ENCODE data around the gene QPCT.
"Not testable (repeated sequence)": the region's sequence is repeated elsewhere in the genome, so short reads cannot be mapped to it uniquely, and the experiment has no call there.

The QPCT gene

DNA sequence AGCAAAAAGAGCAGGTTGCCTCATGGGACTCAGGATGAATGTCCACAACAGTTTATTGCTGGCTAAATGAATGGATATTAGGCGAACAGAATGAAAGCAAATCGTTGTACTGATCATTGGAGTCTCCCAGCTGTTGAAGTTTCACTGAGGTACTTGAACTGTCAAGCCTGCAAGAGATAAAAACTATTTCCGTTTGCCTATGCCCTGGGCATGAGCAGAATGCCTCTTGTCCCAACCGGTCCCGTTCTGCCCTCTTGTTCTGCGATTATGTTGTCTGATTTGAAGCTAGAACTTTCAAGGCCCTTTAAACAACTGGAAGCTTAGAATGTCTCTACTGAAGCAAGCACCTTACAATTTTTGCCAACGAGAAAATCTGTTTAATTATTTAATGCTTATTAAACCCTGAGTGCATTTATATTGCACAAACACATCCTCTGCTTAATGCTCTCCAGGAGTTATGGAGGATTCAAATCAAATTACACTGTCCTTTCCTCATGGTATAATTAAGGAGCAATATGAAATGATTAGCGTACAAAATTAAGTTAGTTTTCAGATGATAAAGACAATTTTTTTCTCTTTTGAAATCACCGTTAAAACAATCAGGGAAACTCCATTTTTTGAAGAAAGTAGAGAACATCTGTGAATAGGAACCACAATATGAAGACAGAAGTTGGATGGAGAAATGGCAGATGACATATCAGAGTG lies 17.7 kb downstream of the QPCT start:
- no peak for DNase-seq

DNA sequence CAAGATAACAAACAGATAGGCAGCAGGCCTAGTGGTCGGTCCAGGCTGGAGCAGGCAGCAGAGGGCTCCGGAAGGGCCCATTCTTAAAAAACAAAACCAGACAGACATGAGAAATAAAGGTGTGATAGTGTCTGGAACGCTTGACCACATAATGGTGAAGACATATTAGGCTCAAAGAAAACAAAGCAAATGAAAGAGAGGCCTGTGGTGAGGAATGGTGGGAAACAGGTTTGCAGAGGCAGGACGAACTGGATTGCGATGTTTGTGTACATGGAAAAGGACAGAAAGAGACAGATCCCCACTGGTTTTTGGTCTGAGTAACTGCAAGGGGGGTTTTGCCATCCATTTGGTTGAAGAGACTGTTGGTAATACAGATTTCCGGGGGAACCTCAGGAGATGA lies 19.9 kb downstream of the QPCT start:
- no peak for DNase-seq

DNA sequence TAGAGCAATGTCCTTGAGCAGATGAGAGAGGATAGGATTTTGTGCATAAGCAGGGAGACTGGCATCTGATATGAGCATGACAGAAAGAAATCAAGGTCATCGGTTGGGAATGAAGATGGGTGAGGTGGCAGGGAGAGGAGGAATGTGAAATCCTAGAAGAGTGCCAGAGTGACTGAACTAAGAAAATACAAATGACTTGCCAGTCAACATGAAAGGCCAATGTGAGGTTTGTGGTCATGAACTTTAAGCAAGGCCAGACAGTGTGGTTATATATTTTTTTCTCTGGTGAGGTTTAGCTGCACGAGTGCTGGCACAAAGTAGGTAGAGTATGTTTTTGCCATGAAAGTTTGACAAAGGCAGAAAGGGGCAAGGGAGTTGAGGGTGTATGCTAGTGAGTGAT lies 21.2 kb downstream of the QPCT start:
- no peak for DNase-seq

DNA sequence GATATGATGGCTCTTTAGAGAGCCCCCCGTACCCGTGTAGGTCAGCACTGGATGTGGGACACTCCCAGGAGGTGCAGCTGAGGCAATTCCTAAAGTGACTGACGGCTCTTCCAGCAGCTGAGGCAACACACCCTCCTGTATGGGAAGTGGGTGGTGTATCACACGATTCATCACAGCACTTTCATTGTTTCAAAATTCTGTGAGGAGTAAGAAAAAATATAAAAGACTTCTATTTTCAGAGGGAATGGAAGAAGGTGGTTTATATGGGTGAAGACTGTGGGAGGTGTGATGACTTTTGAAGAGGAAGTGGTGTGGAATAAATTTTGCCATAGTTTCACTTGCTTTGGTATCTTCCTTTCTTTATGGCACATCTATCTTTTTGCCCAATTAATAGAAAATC lies 22.3 kb downstream of the QPCT start:
- no peak for DNase-seq

DNA sequence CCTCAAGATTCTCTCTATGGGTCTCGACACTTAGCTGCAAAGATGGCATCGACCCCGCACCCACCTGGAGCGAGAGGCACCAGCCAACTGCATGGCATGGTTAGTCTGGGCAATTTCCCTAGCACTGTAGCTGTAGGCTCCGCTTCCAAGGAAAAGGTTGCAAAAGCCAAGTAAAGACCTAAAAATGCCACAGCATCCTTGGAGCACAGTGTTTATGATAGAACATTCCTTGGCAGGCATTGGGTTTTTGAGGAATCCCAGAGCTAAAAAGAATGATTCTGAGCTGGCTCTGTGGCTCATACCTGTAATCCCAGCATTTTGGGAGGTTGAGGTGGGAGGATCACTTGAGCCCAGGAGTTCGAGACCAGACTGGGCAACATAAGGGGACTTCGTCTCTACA lies 22.9 kb downstream of the QPCT start:
- no peak for DNase-seq

DNA sequence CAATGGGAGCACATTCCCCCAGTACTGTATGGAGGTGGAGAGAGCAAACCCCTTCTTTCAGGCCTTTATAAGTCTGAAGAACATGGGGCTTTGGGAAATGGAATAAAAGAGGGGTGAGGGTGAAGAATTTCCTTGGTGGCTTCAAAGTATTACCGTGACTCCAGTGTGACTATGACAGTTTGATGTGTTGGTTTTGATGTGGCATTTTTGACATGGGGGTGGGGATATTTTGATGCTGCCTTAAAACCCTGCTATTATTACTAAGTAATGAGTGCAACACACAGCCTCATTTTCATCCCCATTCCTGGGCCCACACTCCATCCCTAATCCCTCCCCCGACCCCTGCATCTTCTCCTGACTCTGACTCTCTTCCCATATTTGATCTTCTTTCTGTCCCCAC lies 23.6 kb downstream of the QPCT start:
- no peak for DNase-seq

DNA sequence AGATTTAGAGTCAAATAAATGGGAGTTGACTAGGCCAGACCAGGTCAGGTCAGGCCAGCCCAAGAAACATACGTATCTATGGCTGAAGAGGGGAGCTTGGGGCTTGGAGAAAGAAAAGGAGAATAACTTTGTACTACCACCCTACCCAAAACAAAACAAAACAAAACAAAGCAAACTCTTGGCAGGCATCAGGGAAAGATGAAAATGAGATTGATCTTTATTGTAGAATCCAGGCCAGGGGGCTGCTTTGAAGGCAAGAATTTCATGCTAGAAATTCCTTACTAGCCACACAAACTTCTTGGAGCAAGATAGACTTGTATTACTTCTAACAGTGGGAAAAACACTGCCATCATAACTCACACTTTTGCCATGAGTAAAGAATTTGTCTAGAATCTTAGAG lies 26.2 kb downstream of the QPCT start:
- no peak for DNase-seq

DNA sequence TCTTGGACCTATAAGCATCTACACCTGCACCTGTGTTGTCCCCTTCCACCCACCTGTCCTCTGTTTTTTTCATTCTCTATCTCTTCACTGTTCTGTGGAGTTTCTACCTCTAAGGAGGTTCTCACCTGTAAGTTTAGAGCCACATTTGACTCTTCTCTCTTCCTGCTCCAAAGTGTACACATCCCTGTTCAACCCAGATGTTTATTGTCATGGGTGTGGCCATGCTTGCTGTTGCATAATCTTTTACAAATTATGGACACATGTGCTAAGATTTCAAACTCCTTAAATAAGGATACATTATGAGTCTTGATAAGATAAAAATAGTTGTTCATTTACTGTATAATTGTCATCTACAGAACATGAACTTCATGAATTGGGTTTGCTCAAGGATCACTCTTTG lies 27.6 kb downstream of the QPCT start:
- no peak for DNase-seq

DNA sequence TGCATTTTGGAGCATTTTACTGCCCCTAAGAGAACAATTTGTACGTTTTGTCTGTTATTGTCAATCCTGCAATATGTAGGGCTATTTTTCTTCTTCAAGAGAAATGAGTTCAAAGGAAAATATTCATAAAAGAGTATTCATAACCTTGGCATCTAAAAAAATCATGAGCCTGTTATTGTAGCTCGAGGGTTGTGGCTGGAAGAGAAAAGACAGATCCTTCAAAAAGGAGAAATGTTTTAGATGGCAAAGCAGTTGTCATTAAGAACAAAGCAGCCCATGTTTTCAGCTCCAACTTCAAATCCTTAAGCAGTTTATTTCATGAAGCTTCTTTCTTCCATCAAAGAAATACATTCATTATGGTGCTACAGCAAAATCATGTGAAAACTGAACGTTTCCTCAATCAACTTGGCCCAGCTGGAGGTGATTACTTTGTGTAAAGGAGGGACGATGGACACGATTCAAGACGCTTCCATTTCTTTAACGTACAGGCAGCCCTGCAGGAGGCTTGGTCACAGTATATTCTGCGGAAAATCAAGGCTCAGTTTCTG lies 31.4 kb downstream of the QPCT start:
- peak; percentile 50 for DNase-seq

DNA sequence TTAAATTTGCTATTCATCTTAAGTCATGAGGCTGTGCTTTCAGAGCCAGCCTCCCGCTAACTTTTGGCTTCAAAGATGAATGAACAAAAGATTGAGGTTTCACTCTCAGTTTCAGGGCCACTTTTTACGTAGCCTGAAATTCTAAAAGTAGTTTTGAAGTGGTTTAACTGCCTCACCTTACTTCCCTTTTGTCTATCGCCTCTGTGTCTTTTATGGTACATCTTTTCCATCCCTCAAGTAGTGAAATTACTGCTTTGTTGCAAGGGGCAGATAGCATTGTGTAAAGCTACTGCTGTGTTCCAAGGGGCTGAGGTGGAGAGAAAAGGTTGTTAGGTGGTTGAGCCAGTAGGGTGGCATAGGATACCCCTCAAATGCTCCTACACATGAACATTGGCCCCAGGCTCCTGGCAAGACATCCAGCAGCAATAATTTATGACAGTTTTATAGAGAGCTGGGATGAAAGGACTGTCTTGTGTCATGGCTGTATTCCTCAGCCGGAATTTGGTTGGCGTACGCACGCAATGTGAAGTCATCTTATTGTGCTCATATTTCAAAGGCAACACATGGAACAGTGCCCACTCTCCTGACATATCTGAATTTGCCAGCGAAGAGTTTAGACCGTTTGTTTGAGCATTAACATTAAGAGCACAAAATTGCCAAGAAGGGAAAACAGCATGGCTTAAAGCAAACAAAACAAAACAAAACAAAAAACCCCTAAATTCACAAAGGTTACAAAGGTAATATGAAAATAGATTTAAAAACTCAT lies 32.2 kb downstream of the QPCT start:
- peak; percentile 78 for DNase-seq

DNA sequence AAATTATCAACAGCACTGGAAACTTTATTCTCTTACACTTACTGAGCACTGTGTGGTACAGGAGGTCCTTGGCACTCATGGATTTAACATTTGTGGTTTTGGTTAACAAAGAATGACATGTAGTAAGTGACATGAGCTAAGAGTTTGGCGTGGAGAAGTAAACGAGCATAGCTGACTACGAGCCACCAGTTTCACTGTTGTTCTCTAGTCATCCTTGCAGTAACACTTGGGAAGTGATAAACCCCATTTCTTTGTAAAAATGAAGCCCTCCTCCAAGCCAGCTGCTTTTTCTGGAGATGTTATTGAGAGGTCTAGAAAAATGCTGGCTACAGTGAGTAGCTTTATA lies 32.7 kb downstream of the QPCT start:
- peak; percentile 60 for DNase-seq

DNA sequence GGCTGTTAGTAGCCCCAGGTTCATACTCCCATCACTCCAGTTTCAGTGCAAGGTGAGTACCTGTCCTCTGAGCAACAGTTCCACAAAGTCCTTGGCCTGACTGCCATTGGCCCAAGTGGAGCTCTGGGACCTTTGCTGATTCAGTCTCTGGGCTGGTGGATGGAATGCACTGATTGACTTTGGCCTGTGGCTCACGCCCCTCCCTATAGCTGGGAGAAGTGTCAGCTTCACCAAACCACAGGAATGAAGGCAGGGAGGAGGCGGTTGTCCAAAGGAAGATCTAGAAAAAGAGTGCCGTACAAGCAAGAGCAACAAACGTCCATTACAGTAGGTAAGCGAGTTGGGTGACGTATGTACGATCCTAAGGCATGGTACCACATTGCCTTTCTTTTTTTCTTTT lies 34.0 kb downstream of the QPCT start:
- DNase-seq = no peak

DNA sequence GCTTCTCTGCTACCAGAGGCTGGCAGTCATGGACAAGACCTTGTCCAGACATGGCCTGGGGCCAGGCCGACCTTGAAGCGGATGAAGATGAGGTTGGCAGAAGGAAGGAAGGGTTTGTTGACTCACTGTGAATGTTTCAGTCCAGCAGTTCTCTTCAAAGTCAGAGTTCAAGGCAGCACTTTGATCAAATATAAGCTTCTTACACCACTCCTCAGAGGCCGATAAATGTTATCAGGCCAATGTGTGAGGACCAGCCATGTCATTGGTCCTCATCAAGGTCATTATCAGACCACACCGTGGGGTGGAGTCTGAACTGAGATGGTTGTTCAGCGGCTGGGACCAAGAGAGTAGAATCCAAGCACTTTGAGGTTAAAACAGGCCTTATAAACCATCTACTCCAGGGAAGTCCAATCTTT lies 35.5 kb downstream of the QPCT start:
- DNase-seq = no peak

DNA sequence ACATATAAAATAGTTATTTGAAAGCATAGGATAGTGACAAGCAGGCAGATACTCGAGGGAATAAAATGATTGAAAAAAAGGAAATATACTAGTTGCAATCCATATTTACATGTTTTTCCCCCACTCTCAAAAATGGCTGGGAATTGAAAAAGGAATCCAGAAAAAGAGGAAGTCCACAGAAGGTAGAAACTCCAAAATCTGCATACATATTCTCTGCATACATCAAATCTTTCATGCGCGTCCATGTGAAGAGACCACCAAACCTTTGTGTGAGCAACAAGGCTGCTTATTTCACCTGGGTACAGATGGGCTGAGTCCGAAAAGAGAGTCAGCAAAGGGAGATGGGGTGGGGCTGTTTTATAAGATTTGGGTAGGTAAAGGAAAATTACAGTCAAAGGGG lies 36.4 kb downstream of the QPCT start:
- not testable (repeated sequence) for DNase-seq

DNA sequence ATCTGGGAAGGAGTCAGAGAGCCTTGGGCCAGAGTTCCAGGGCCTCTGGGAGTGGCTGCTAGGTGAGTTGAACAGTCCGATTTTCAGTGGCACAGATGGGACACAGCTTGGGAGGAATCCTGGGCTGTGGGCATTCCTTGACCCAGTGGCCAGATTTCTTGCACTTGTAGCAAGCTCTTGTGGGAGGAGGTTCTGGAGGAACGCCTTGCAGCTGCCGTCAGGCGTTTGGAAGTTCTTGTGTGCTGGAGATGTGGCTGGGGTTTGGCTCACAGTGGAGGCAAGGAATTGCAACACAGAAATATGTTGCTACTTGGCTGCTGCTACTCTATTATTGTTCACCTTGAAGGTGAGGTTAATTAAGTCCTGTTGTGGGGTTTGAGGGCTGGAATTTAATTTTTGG lies 39.8 kb downstream of the QPCT start:
- not testable (repeated sequence) for DNase-seq

DNA sequence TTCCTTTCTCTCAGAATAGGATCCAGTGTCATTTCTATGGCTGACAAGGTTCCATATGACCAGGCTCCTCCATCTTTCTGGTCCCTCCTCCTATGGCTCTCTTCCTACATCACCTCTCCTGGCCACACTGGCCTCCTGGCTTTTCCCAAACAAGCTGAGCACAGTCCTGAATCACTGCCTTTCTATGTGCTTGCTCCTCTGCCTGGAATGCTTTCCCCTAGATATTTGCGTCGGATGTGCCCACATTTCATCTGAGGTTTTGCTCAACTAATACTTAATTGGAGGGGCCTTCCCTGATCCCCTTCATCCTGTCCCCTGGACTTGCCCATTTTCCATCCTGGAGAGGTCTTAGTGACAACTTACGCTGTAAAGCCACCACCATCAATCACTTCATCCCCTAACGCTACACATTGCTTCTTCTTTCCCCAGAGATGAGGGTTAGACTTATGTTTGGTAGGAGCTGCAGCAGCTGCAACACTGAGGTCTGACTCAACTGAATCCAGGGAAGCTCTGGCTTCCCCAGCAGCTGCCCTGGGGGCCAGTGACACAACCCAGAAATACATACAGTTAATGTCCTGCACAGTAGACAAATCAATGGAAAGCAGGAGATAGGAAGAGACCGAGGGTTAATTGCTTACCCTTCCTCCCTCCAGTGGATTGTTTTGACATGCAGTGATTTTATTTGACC lies 42.9 kb downstream of the QPCT start:
- no peak for DNase-seq

DNA sequence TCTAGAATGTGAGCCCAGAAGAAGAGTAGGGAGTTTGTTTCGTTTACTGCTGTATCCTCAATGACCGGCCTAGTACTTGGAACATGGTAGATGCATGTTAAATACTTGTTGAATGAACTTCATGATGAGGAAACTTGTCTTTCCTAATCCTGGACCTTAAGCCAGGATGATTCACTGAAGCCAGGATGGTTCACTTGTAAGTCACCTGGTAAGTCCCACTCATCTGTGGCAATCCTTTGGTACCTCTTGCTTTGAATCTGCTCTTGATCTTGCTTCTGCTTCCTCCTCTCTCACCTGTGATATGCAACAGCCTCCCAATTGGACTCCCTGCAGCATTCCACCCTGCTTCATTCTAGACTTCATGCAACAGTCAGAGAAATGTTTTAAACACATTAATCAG lies 43.6 kb downstream of the QPCT start:
- no peak for DNase-seq

DNA sequence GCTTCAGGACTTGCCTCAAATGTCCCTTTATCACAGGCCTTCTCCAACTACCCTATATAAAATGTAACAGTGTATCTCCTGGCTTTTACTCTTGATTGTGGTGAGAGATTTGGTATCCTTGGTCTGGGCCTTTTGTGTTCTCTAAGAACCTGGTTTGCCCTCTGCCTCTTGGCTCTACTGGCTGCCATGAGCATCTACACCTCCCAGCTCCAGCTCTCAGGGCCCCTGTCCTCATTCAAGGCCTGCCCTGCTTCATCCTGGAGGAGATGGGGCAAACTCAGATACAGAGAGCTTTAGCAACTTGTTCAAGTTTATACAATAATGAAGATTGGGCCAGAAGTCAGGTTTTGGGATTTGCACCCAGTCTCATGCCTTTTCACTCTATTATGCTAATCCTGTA lies 45.0 kb downstream of the QPCT start:
- no peak for DNase-seq

DNA sequence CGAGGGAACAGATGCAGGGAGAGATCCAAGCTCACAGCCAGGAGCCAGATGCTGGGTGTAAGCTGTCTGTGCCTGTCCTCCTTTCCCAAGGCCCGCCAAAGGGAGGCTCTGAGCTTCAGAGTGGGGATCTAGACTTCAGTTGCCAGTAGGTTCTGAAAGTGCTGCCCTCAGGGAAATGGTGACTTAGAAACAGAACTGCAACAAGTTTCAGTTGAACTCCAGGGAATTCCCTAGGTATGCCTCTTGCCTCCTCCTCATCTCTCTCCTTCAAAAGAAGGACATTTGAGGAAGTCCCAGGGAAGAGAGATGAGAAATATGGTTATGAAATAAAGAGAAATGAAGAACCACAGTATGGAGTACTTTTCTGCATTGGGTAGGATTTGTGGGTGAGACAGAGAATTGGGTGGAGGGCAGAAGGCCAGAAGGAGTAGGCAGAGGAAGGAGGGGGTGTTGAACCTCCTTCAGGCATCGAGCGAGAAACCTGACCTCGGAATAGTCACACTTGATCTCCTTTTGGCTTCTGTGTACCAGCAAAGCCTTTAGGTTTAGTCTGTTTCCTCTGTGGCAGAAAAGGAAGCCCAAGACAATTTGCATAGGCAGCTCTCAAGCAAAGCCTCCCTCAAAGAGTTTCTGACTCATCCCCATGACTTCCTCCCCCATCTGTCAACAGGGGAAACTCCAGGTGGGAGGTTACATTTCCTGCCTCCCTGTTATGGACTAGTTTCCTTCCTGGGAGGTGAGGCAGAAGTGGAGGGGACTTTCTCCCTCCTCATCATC lies 45.7 kb downstream of the QPCT start:
- peak; percentile 71 for DNase-seq

DNA sequence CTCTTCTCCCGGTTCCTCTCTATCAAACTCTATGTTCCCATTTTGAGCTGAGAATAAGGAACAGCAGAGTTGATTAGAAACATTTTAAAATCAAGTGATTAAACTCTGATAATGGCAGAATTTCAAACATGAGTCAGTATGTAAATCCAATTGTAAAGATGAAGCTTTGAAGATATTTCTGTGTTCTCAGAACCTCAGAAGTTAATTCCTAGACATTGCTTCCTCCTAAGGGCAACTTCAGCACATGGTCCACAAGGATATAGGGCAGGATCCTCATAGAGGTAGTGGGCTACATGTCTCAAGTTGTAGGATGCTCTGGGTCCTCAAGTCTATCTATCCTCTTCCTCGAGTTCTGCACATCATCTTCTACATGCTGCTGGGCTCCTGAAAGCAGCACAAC lies 46.3 kb downstream of the QPCT start:
- no peak for DNase-seq

DNA sequence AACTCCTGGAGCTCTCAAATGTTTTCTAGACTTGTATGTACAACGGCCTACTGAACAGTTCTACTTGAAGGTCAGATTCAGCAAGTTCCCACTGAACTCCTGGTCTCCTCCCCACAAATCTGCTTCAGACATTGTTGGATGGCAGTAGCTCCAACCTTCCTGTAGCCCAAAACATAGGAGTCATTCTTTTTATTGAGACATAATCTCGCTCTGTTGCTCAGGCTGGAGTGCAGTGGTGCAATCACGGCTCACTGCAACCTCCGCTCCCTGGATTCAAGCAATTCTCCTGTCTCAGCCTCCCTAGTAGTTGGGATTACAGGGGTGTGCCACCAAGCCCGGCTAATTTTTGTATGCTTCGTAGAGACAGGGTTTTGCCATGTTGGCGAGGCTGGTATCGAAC lies 47.3 kb downstream of the QPCT start:
- DNase-seq = no peak

DNA sequence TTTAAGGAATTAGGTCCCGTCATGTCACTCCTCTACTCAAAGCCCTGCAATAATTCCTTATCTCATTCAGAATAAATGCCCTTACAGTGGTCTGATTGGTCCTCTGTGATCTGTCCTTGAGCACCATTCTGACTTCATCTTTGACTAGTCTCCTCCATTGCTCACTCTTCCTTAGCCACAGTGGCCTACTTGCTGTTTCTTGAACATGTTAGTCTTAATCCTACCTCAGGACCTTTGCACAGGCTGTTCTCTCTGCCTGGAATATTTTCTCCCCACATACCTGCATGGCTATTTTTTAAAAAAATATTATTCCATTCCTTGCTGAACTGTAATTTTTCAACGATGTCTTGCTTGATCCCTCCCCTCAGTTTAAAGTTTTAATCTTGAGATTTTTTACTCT lies 48.0 kb downstream of the QPCT start:
- DNase-seq = no peak

DNA sequence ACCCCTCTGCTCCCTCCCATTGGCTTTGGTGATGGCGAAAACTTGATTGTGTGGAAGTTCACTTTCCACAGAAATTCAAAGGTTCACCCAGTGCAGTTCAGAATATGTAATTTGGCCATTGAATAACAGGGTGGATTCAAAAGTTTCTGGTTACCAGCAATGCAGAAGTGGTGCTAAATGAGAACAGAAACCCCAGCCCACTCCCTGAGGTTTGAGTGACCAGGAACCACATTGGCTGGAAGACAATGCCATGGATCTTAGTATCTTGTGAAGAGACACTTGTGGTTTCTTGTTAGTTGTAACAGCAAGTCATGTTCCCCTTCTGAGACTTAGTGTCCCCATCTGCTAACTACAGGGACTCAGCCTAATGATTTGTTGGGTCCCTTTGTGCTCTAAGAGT lies 49.8 kb downstream of the QPCT start:
- DNase-seq = peak; percentile 7
